ENCODE measurements around the gene ZNF750.

The ZNF750 gene

GRCh38 chr17:82872591-82873520, 33.0 kb upstream of the ZNF750 start:
- DNase-seq (ENCODE audit: low read depth): no peak

GRCh38 chr17:82871776-82872561, 32.1 kb upstream of the ZNF750 start:
- no peak for DNase-seq (ENCODE audit: low read depth)

- no peak for DNase-seq (ENCODE audit: low read depth)
Observed at GRCh38 chr17:82871056-82871775, 31.4 kb upstream of the ZNF750 start.

GRCh38 chr17:82870541-82870940, 30.7 kb upstream of the ZNF750 start:
- no peak for DNase-seq (ENCODE audit: low read depth)

- DNase-seq (ENCODE audit: low read depth): no peak
Observed at GRCh38 chr17:82870091-82870491, 30.3 kb upstream of the ZNF750 start.

GRCh38 chr17:82869536-82869935, 29.7 kb upstream of the ZNF750 start:
- DNase-seq (ENCODE audit: low read depth): no peak

GRCh38 chr17:82868715-82869131, 28.9 kb upstream of the ZNF750 start:
- DNase-seq (ENCODE audit: low read depth): no peak

- no peak for DNase-seq (ENCODE audit: low read depth)
Observed at GRCh38 chr17:82867763-82868325, 28.0 kb upstream of the ZNF750 start.

GRCh38 chr17:82866590-82867191, 26.9 kb upstream of the ZNF750 start:
- no peak for DNase-seq (ENCODE audit: low read depth)

DNA sequence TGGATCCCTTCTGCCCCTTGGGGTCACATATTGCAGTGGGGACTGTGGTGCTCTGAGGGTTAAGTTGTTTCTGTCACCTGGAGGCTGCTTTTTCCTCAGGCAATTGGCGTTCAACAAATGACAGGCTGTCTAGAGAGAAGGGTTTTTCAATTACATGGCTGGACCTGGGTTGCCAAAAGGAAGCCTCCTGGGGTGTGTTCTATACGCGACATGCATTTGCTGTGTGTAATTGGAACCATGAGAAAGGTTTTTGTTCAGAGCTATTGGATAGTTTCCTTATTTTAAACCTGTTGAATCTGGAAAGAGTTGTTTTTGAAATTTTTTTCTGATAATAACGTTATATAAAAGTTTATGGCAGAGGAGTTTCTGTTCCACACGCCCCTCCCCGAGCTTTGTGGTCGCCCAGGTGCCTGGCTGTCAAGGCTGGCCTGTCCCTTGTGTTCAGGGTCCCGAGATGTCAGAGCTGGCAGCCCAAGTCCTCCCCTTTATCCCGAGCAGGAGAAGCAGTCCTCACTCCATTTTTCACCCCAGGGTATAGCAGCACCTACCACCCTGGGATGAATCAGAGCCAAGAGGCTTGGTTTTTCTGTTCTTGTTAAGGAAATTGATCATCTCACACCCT, 26.1 kb upstream of the ZNF750 start:
- no peak for DNase-seq (ENCODE audit: low read depth)

DNA sequence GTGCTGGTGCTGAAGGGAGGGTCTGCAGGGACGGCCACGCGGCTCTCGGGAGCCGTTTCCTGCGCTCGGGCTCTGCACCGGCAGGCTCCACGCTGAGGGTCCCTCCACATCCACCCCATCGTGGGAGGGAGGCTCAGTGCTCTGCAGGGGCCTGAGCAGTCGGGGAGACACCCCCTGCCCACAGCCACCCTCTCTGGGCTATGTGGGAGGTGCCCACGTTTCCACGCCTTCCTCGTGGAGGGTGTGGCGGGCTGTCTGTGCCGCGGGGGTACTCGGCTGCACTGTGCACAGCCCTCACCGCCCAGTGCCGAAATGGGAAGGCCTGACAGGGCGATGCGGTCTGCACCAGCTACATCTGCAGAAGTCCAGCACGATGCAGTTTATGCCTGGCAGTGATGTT, 25.5 kb upstream of the ZNF750 start:
- DNase-seq (ENCODE audit: low read depth): no peak

GRCh38 chr17:82864713-82865248, 25.0 kb upstream of the ZNF750 start:
- DNase-seq (ENCODE audit: low read depth): no peak

DNA sequence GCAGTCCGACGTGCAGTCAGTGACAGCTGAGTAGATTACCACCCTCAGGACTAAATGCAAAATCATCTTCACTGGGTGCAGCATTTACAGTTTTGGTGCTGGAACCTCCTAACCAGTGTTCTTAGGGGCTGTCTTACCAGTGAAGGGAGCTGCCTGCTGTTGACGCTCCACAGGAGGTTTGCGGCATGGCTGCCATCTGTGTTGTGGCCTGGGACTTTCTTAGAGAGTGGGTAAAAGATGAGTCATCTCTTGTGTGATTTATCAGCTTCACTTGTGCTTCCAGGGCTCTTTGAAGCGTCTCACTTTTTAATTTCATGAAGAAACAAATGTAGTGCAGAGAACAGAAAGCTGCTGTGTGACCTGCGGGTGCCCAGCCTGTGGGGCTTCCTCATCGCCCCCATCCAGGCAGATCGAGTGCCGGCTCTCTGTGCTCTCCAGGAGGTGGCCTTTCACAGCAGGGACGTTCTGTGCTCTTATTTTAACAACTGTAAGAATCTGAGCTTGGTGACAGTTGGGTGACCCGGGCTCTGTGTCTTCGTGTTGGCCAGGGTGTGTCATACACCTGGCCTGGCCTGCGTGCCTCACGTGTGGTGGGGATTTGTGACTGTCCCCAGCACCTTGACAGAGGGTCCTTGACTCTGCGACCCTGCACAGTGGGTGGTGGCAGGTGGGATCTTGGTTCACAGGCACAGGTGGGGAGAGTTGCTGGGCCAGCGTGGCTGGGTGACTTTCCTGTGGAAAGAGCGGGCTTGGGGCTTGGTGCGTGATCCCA, 24.3 kb upstream of the ZNF750 start:
- no peak for DNase-seq (ENCODE audit: low read depth)

GRCh38 chr17:82863383-82863940, 23.6 kb upstream of the ZNF750 start:
- no peak for DNase-seq (ENCODE audit: low read depth)

GRCh38 chr17:82862737-82863382, 23.0 kb upstream of the ZNF750 start:
- DNase-seq (ENCODE audit: low read depth): no peak

DNA sequence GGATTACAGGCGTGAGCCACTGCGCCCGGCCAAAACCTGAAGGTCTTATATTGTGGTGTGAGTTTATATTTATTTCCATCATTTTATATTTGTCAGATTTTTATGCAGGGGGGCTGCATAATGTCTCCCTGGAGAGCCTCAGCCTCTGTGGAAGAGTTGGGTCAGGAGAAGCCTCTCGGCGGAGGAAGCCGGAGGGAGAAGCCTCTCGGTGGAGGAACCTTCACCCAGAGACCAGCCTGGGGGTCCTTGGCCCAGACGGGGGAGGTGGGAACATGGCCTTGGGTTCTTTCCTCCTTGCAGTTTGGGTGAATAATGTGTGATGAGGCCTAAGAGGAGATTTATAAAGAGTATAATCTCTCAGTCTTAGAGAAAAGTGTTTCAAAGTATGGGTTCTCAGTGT, 22.4 kb upstream of the ZNF750 start:
- no peak for DNase-seq (ENCODE audit: low read depth)

GRCh38 chr17:82861393-82861775, 21.6 kb upstream of the ZNF750 start:
- no peak for DNase-seq (ENCODE audit: low read depth)

DNA sequence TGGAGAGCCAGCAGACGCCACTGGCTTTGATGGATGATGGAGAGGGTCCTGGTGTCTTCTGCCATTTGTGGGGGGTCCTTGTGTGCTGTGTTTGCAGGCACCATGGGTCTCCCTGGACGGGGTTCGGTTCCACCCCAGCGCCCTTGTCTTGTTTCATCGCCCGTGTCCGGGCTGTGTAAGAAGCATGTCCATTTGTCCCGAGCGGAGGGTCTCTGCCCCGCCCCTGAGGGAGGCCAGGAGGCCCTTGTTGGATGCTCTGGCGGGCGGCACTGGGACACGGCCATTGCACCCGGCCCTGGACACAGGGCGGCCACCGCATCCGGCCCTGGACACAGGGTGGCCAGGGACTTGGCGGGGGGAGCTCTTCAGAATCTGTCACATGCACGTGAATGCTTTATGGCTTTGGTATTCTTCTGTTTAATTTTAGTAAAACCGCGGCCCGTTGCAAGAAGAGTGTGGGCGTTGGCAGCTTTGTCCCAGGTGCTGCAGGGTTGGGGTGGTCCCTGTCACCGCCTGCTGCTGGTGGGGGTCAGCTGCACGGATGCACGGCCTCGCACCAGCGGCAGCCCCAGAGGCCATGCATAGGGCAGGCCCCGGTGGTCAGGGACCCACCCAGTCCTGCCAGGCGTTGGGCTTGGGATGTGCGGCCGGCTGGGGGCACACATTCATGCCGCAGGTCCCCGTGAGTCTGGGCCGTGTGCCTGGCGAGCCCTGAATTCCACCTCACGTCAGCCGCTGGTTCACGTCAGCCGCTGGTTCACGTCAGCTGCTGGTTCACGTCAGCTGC, 21.0 kb upstream of the ZNF750 start:
- DNase-seq (ENCODE audit: low read depth): no peak

All from HS-27A (cell line).